Psoas muscle (tissue), 8 donors: ENCODE results near the gene KIAA1671. TPM values are rescaled to one million over a fixed set of nuclear protein-coding genes. Genes with fewer than 3 reads are reported as not detected.

ENCODE experiments used
- ATAC-seq, 4 donors: fragments of 200-7000 bp; cut with Tn5 transposase; one replicate each; pipeline ENCODE4 v1.9.1; 2020; ENCODE audit warnings: moderate library complexity in 3 of 4, mild to moderate bottlenecking in 2 of 4
- DNase-seq, 2 donors: peaks; one replicate each; pipeline ENCODE4 v3.0.0-alpha.2; 2020
- H3K27ac ChIP-seq: fragments of 200-600 bp; one replicate; pipeline ENCODE4 v1.8.0; 2022
- H3K27me3 ChIP-seq, 3 donors: fragments of 200-600 bp in 1 of 3; one replicate each; pipeline versions ENCODE4 v1.6.1 to v1.8.0; 2013 to 2022; ENCODE audit warnings: low read length in 2 of 3, mild to moderate bottlenecking in 2 of 3, moderate library complexity in 1 of 3; ENCODE audit not compliant: insufficient read depth in 3 of 3
- H3K36me3 ChIP-seq, 2 donors: fragments of 200-600 bp in 1 of 2; one replicate each; pipeline versions ENCODE4 v1.6.1 to v1.8.0; 2013 to 2022; ENCODE audit warnings: low read depth in 1 of 2, mild to moderate bottlenecking in 1 of 2, moderate library complexity in 1 of 2; ENCODE audit not compliant: insufficient read depth in 1 of 2
- H3K4me1 ChIP-seq: fragments of 200-600 bp; one replicate; pipeline ENCODE4 v1.8.0; 2022
- H3K4me3 ChIP-seq: fragments of 200-600 bp; one replicate; pipeline ENCODE4 v1.8.0; 2022; ENCODE audit warnings: mild to moderate bottlenecking
- H3K9me3 ChIP-seq: fragments of 200-600 bp; one replicate; pipeline ENCODE4 v1.8.0; 2022
- WGBS, 3 donors: extraction: QIAGEN DNeasy Blood & Tissue Kit; methylation state at CpG; one replicate each; pipeline versions ENCODE4 v1.1.6 to v1.1.7; 2013; 5-methylcytosine and 5-hydroxymethylcytosine counted together
- intact Hi-C, 2 donors: fragments of 100-400 bp; cut with DNase I; formaldehyde crosslinking; loops; one replicate each; pipeline versions ENCODE4 v1.11.0 to v1.14.2; 2022
- polyA plus RNA-seq, 3 donors: library from polyadenylated mRNA; stranded (reverse); fragments of 200-250 nt; gene quantifications; one replicate each; pipeline ENCODE4 v1.2.3, GENCODE V29; 2013
- total RNA-seq, 4 donors: library from RNA; stranded (reverse); fragmentation: NEBNext Ultra II Directional in 2 of 4; extraction: Animal tissue kit (Norgen Biotek cat#: 25700) in 2 of 4; gene quantifications; one replicate each; pipeline versions ENCODE4 v1.2.1 to v1.2.4, GENCODE V29; 2021 to 2023
- TF ChIP-seq, protein P1 (sequence below): fragments of 200-600 bp; IDR thresholded peaks from one replicate; pipeline ENCODE4 v1.8.0; 2022; ENCODE audit warnings: antibody characterized with exemption
- donor health status: healthy with polysubstance abuse.
- donor health status: DM: no; HTN: no; CAD: no; lungs with moderate emphysema.
- donor health status: Bipolar disorder and iron deficiency.
- donor health status: healthy.
- donor health status: DM: yes; HTN: yes; CAD: no.
- donor health status: DM: no; HTN: no; CAD: no.
- donor health status: DM: no; HTN: no; CAD: no.
- donor health status: DM: yes; HTN: yes; CAD: no.

KIAA1671 gene
- total and polyA plus RNA-seq, 7 donors = 1.9 to 56.9 (median 15.8) TPM

DNA sequence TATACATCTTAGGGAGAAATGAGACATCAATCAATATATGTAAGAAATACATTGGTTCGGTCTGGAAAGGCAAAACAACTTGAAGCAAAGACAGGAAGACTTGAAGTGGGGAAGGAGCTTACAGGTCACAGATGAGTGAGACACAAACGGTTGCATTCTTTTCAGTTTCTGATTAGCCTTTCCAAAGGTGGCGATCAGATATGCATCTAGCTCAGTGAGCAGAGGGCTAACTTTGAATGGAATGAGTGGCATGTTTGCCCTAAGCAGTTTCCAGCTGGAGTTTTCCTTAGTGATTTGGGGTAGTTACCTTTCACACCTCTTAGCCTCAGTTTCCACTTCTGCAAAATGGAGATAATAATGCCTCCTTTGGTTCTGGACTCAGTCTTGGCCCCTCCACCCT lies 21.8 kb upstream of the KIAA1671 start:
- WGBS, 3 donors = 76 to 86% (median 81%) methylated on average over 3 of the region's 3 CpGs
- peaks cover 0 to 3% (median 2%) of the 10 kb centered on the region in 3 donors for H3K27me3 ChIP-seq
- no peak overlapping the region for H3K4me3 ChIP-seq
- ATAC-seq (no peak), DNase-seq (no peak)
- no peaks in the 10 kb centered on the region for H3K9me3 ChIP-seq
- H3K27ac ChIP-seq = no peak overlapping the region
- TF ChIP-seq, protein P1, sequence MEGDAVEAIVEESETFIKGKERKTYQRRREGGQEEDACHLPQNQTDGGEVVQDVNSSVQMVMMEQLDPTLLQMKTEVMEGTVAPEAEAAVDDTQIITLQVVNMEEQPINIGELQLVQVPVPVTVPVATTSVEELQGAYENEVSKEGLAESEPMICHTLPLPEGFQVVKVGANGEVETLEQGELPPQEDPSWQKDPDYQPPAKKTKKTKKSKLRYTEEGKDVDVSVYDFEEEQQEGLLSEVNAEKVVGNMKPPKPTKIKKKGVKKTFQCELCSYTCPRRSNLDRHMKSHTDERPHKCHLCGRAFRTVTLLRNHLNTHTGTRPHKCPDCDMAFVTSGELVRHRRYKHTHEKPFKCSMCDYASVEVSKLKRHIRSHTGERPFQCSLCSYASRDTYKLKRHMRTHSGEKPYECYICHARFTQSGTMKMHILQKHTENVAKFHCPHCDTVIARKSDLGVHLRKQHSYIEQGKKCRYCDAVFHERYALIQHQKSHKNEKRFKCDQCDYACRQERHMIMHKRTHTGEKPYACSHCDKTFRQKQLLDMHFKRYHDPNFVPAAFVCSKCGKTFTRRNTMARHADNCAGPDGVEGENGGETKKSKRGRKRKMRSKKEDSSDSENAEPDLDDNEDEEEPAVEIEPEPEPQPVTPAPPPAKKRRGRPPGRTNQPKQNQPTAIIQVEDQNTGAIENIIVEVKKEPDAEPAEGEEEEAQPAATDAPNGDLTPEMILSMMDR = no peak
- intact Hi-C loops = no loop called here
- H3K4me1 ChIP-seq = no peaks in the 10 kb centered on the region
- no peaks in the 10 kb centered on the region for H3K36me3 ChIP-seq

DNA sequence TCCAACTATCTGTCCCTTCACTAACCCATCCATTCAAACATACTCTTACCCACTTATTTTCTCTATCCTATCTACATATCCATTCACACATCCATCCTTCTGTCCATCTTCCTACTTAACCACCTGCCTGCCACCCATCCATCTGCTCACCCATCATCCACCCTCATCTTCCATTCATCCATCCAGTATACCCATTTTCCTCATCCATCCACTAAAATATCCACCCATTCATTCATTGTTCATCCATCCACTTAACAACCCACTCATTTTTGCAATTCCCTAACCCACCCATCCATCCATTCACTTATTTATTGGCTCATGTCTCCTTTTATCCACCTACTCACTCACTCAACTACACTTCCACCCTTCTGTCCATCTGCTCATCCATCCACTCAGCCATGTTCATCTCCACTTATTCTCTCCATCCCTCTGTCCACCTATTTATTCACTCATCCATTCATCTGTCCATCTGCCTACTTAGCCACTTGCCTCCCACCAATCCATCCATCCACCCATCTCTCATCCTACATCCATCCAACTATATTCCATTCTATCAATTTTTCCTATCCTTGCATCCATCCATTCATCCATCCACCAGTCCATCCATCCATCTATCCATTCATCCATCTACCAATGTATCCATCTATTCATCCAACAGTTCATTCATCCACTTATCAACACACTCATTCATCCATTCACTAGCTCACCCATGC lies 16.6 kb upstream of the KIAA1671 start:
- no peaks in the 10 kb centered on the region for H3K4me1 ChIP-seq
- TF ChIP-seq, protein P1 = no peak
- intact Hi-C loops = no loop called here
- no peak overlapping the region for H3K4me3 ChIP-seq
- ATAC-seq (no peak), DNase-seq (no peak)
- H3K27ac ChIP-seq = no peak overlapping the region
- no peaks in the 10 kb centered on the region for H3K36me3 ChIP-seq
- H3K27me3 ChIP-seq = peaks cover 0 to 8% (median 4%) of the 10 kb centered on the region in 3 donors
- no peaks in the 10 kb centered on the region for H3K9me3 ChIP-seq

DNA sequence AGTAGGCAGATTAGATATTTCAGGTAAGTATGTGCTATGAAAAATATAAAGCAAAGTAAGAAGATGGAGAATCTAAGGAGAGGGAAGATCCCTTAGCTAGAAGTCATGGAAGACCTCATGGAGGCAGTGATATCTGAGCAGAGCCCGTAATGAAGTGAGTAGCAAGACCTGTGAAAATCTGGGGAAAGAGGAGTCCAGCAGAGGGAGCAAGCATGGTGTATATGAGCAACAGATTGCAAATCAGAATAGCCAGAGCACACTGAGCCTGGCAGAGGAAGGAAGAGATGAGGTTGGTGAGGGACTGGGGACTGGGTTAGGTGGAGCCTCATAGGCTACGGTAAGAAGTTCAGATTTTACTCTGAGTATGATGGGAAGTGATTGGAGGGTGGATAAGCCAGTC lies 15.4 kb upstream of the KIAA1671 start:
- Histone ChIP-seq H3K9me3 (no peaks in the 10 kb centered on the region), H3K27ac (no peak overlapping the region), H3K36me3 (no peaks in the 10 kb centered on the region), H3K4me3 (no peak overlapping the region), H3K4me1 (no peaks in the 10 kb centered on the region), H3K27me3 (peaks cover 0 to 8% (median 4%) of the 10 kb centered on the region in 3 donors)
- TF ChIP-seq, protein P1 = no peak
- ATAC-seq = no peak
- intact Hi-C loops = no loop called here
- 24 to 38% (median 35%) methylated on average over 2 of the region's 2 CpGs for WGBS, 3 donors
- no peak for DNase-seq

DNA sequence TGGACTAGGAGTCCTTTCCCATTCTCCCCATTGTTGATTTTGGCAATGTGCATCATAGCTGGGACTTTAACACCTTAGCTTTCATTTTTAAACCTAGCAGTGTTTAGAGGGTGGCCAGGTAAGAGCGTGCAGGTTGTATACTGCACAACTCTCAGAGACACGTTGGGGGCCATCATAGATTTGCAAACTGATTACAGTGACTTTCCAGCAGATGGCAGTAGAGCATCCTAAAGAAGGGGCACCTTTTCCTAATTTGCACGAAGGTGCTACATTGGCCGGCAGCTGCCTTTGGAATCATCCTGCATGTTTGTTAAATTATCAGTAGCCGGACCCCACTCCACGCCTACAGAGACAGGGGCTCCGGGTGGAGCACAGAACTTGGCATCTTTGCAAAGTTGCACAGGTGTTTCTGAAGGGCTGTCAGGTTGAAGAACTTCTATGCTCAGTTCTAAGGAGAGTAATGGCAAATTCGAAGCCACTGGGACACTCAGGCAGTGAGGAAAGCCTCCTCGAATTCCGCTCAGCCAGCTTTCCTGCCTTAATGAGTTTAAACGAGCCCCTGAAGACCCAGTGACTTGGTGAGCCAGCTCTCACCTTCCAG lies 13.7 kb upstream of the KIAA1671 start:
- H3K27me3 ChIP-seq = peaks cover 0 to 8% (median 4%) of the 10 kb centered on the region in 3 donors
- H3K4me3 ChIP-seq = no peak overlapping the region
- no peak overlapping the region for H3K27ac ChIP-seq
- WGBS, 3 donors = 11 to 15% (median 13%) methylated on average over 11 of the region's 11 CpGs
- DNase-seq (no peak), ATAC-seq (peak in 2 of 4 donors; percentile 39 to 52)
- TF ChIP-seq, protein P1 = peak; percentile 70
- H3K4me1 ChIP-seq = no peaks in the 10 kb centered on the region
- intact Hi-C loops = no loop called here
- H3K9me3 ChIP-seq = no peaks in the 10 kb centered on the region
- H3K36me3 ChIP-seq = no peaks in the 10 kb centered on the region
